GM13977 (cell line): ENCODE measurements around the gene LRP3.
"Not testable (repeated sequence)": the region's sequence is repeated elsewhere in the genome, so short reads cannot be mapped to it uniquely, and the experiment has no call there.

Source experiments
- DNase-seq: peaks from one replicate; pipeline ENCODE4 v3.0.0; 2012; ENCODE audit warnings: low spot score
- in situ Hi-C: fragments of 300-500 bp; cut with MboI; formaldehyde crosslinking; loops from one replicate; pipeline ENCODE4 v1.12.0; 2022; ENCODE audit warnings: low sequenced_read_pairs, low pct_unique_long_range_greater_than_20kb, mixed read lengths, inconsistent platforms; ENCODE audit not compliant: unreplicated experiment
- TF ChIP-seq, protein P1 (sequence below): IDR thresholded peaks from 2 replicates; pipeline ENCODE4 v1.5.1; 2012; ENCODE audit warnings: mild to moderate bottlenecking, control low read depth; ENCODE audit not compliant: insufficient read depth; ENCODE audit errors: extremely low read depth, missing control alignments

The LRP3 gene

DNA sequence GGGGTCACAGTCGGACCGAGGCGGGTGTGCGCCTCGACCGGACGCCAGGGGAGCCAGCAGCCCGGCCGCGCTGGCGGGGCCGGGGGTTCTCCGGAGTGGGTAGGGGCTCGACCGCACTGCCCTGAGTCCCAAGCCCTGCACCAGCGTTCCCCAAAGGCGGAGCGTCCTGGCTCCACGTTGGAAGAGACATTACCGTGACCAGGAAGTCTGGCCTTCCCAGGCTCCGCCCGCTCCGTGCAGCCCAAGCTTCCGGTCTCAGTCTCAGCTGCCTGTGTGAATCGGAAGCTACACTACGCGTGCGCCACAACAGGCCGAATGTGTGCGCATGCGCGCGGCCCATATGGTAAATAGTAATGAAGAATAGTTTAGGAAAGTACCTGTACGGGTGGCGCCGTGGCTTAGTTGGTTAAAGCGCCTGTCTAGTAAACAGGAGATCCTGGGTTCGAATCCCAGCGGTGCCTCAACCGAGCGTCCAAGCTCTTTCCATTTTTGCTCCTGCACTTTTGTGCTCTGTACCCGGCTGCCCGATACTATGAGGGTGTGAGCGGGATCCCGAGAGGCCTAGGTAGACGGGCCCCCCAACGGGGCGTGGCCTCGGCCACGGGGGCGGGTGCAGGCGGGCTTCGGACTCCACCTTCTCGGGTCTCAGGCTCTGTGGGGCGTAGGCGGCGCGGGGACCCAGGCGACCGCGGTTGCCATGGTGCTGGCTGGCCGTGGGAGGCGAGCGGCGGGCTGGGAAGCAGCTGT is 17.3 kb upstream of the LRP3 start:
- TF ChIP-seq, protein P1, sequence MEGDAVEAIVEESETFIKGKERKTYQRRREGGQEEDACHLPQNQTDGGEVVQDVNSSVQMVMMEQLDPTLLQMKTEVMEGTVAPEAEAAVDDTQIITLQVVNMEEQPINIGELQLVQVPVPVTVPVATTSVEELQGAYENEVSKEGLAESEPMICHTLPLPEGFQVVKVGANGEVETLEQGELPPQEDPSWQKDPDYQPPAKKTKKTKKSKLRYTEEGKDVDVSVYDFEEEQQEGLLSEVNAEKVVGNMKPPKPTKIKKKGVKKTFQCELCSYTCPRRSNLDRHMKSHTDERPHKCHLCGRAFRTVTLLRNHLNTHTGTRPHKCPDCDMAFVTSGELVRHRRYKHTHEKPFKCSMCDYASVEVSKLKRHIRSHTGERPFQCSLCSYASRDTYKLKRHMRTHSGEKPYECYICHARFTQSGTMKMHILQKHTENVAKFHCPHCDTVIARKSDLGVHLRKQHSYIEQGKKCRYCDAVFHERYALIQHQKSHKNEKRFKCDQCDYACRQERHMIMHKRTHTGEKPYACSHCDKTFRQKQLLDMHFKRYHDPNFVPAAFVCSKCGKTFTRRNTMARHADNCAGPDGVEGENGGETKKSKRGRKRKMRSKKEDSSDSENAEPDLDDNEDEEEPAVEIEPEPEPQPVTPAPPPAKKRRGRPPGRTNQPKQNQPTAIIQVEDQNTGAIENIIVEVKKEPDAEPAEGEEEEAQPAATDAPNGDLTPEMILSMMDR: no peak
- in situ Hi-C loops: no loop called here
- peak; percentile 98 for DNase-seq

DNA sequence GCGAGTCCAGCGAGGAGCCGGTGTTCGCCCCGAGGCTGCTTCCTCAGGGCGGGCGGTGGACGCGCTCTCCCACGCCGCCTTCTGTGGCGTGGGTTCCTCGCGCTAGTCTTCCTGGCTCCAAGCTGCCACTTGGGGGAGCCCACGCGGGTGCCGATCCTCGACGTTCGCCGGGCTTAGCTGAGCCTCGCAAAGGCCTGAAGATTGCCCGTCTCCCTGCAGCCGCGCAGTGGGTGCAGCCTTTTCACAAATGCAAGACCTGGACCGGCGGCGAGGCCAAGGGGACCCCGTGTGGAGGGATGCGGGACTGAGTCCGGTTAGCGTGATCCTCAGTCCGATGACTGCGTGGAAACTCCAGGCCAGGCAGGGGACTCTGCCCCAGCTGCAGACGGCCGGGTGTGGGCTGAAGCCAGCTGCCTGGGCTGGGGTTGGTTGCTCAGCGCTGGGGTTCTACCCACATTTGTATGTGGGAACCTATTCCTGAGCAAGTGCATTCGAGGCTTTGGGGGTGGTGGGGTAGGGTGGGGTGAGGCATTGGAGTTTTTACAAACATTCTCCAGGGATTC is 16.6 kb upstream of the LRP3 start:
- peak; percentile 61 for DNase-seq
- TF ChIP-seq, protein P1: peak; percentile 36
- in situ Hi-C loops: no loop called here

DNA sequence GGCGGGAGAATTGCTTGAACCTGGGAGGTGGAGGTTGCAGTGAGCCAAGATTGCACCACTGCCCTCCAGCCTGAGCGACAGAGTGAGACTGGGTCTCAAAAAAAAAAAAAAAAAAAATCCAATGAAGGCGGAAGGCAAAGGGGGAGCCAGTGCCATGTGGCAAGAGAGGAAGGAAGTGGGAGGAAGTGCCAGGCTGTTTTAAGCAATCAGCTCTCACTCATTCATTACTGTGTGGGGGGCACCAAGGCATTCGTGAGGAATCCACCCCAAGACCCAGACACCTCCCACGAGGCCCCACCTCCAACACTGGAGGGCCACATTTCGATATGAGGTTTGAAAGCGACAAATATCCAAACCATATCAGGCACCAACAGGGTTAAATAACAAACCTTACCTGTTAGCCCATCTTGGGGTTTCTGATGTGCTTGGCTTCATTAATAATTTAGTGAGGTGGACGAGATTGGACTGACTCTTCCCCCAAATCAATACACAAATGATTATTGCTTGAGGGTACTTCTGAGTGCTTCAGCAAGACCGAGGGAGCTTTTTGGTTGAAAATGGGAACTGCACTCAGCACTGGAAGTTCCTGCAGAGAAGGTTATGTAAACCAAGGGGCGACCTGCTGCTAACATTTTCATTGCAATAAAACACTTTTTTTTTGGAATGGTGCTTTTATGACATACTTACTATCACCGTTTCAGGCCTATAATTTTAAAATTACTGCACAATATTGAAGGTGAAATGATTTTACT is 7.5 kb upstream of the LRP3 start:
- TF ChIP-seq, protein P1: no peak
- in situ Hi-C loops: no loop called here
- no peak for DNase-seq

DNA sequence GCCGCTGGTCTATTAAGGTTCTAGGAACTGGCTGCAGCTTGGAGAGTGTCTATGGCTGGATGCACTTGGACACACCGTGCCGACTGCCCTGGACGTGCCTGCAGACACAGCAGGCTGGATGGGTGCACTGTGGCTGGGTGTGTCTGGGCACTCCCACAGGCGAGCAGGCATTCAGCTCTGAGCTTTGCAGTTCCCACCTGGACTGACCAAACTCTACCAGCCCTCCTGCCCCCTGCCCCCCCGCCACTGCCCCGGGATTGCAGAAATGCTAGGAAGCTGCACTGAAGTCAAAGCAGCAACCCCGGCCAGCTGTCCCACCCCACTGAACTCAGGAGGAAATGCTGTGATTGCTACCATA is 7.0 kb upstream of the LRP3 start:
- TF ChIP-seq, protein P1: no peak
- in situ Hi-C loops: no loop called here
- DNase-seq: no peak

- TF ChIP-seq, protein P1: no peak
- no peak for DNase-seq
- in situ Hi-C loops: no loop called here
These were observed 4.7 kb upstream of the LRP3 start for GRCh38 chr19:33189453-33189852.

DNA sequence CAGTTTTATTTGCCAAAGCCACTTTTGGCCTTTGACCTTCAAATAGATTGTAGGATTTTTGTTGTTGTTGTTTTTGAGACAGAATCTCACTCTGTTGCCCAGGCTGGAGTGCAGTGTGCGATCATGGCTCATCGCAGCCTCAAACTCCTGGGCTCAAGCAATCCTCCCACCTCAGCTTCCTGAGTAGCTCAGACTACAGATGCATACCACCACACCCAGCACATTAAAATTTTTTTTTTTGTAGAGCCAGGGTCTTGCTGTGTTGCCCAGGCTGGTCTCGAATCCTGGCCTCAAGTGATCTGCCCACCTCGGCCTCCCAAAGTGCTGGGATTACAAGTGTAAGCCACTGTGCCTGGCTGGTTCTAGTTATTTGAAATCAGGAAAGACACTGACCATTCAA is 3.0 kb upstream of the LRP3 start:
- in situ Hi-C loops, DNase-seq: not testable (repeated sequence)

DNA sequence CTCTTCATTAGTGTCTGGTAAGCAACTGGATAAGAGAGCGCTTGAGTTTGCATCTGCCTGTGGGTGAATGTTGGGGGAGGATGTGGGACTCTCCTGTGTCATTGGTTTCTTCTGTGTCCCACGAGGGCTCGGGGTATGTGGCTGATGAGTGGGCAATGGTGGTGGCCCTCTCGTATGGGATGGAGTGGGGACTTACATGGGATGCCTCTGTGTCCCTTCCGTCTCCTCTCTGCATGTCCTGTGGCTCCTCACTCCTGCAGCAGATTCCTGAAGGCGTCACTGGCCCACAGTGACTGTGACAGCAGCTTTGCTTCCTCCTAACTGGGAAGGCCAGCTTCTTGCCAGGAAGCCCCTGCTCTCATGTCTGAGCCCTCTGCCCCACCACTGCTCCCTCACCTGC is 2.6 kb upstream of the LRP3 start:
- in situ Hi-C loops: no loop called here
- TF ChIP-seq, protein P1: no peak
- DNase-seq: no peak
